Tibial nerve (tissue), 4 donors: Measurements from ENCODE around the gene EYS. TPM values are rescaled to one million over a fixed set of nuclear protein-coding genes. Genes with fewer than 3 reads are reported as not detected.
"Not testable (repeated sequence)": the region's sequence is repeated elsewhere in the genome, so short reads cannot be mapped to it uniquely, and the experiment has no call there.

Experiments used
- DNase-seq, 2 donors: peaks; one replicate each; pipeline ENCODE4 v3.0.0-alpha.2; 2019; ENCODE audit warnings: low spot score in 2 of 2
- H3K27ac ChIP-seq, 4 donors: fragments of 200-600 bp; sonication (generic) in 3 of 4; one replicate each; pipeline ENCODE4 v1.5.1; 2017 to 2019; ENCODE audit warnings: mild to moderate bottlenecking in 1 of 4
- H3K27me3 ChIP-seq, 2 donors: fragments of 200-600 bp; sonication (generic) in 1 of 2; one replicate each; pipeline versions ENCODE4 v1.5.1 to v1.6.0; 2017 to 2019
- H3K36me3 ChIP-seq, 3 donors: fragments of 200-600 bp; sonication (generic); one replicate each; pipeline ENCODE4 v1.5.1; 2018 to 2019
- H3K4me1 ChIP-seq, 4 donors: fragments of 200-600 bp; sonication (generic) in 3 of 4; one replicate each; pipeline ENCODE4 v1.5.1; 2017 to 2019
- H3K4me3 ChIP-seq, 4 donors: fragments of 200-600 bp; sonication (generic) in 3 of 4; one replicate each; pipeline ENCODE4 v1.5.1; 2017 to 2019; ENCODE audit warnings: mild to moderate bottlenecking in 1 of 4, moderate library complexity in 1 of 4
- H3K9me3 ChIP-seq, 4 donors: fragments of 200-600 bp; sonication (generic) in 3 of 4; one replicate each; pipeline ENCODE4 v1.5.1; 2017 to 2019
- CTCF ChIP-seq, 5 experiments: fragments of 200-600 bp in 3 of 5; fragments of 450-650 bp in 2 of 5; sonication (generic) in 3 of 5; IDR thresholded peaks; one replicate each; pipeline ENCODE4 v1.5.1; 2016 to 2019; ENCODE audit warnings: antibody characterized with exemption in 5 of 5, mild to moderate bottlenecking in 3 of 5, moderate library complexity in 2 of 5
- EP300 ChIP-seq, 2 donors: sonication (generic); formaldehyde crosslinking; IDR thresholded peaks; one replicate each; pipeline ENCODE4 v1.6.1; 2017; ENCODE audit warnings: antibody characterized with exemption in 2 of 2, mild to moderate bottlenecking in 1 of 2
- POLR2A ChIP-seq, 2 donors: fragments of 450-650 bp; IDR thresholded peaks; one replicate each; pipeline ENCODE4 v1.6.1; 2017; ENCODE audit warnings: antibody characterized with exemption in 2 of 2, mild to moderate bottlenecking in 2 of 2, moderate library complexity in 2 of 2
- WGBS, 2 donors: methylation state at CpG; one replicate each; pipeline ENCODE4 v1.1.5; 2018; 5-methylcytosine and 5-hydroxymethylcytosine counted together
- total RNA-seq, 4 donors: library from RNA; depleted of rRNA; stranded (reverse); fragments of >200 nt; gene quantifications; one replicate each; pipeline ENCODE4 v1.1.0, GENCODE V29; 2016

The EYS gene
- total RNA-seq, 4 donors from 2014 or later, result under 0.01 to 4.5 (median 0.39) TPM; not detected in 1

DNA sequence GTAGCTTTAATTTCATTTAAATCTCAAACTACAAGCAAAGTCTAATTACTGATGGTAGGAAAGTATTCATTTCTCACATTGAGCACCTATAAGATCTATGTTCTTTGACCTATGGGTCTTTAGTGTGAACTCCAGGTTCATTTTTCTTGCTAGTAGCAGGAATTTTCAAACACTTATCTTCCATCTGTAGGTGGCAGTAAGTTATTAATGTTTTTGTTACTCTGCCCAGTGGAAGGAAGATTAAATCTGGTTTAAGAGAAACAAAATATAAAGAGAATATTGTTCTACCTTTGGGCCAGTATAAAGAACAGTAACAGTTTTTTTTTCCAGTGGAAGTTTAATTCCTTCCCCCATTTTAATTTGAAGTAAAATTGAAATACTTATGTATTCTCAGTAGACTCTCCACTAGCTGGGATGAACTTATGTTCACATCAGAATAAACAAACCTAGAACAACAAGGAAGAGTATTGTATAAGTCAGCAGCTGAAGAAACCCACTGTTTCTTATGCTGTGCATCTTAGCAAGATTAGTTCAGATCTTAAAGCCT is 1743.2 kb downstream of the EYS start:
- H3K36me3 ChIP-seq, result no peaks in the 10 kb centered on the region
- H3K4me3 ChIP-seq, result no peak overlapping the region
- no peaks in the 10 kb centered on the region for H3K27me3 ChIP-seq
- no peak overlapping the region for H3K27ac ChIP-seq
- TF ChIP-seq EP300 (IDR thresholded peaks at IDR 0.05), result no peak
- TF ChIP-seq POLR2A (IDR thresholded peaks at IDR 0.05), result no peak
- no peak for TF ChIP-seq CTCF (IDR thresholded peaks at IDR 0.05)
- H3K4me1 ChIP-seq, result no peaks in the 10 kb centered on the region
- no peak for DNase-seq
- H3K9me3 ChIP-seq, result no peaks in the 10 kb centered on the region

DNA sequence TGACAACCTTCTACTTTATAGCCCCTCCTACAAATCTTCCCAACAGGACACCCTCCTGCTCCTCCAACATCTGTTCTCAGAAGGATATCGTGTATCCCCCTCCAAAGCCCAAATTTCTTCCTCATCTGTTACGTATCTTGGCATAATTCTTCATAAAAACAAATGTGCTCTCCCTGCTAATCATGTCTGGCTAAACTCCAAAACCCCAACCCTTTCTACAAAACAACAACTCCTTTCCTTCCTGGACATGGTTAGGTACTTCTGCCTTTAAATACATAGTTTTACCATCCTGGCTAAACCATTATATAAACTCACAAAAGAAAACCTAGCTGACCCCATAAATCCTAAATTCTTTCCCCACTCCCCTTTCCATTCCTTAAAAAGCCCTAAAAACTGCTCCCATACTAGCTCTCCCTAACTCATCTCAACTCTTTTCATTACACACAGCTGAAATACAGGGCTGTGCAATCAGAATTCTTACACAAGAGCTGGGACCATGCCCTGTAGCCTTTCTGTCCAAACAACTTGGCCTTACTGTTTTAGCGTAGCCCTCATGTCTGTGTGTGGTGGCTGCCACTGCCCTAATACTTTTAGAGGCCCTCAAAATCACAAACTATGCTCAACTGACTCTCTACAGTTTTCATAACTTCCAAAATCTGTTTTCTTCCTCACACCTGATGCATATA is 1753.5 kb downstream of the EYS start:
- H3K4me3 ChIP-seq, H3K9me3 ChIP-seq, H3K36me3 ChIP-seq, H3K4me1 ChIP-seq, H3K27ac ChIP-seq, DNase-seq, H3K27me3 ChIP-seq: not testable (repeated sequence)
- 55 to 62% methylated on average over 3 of the region's 3 CpGs for WGBS, 2 donors

DNA sequence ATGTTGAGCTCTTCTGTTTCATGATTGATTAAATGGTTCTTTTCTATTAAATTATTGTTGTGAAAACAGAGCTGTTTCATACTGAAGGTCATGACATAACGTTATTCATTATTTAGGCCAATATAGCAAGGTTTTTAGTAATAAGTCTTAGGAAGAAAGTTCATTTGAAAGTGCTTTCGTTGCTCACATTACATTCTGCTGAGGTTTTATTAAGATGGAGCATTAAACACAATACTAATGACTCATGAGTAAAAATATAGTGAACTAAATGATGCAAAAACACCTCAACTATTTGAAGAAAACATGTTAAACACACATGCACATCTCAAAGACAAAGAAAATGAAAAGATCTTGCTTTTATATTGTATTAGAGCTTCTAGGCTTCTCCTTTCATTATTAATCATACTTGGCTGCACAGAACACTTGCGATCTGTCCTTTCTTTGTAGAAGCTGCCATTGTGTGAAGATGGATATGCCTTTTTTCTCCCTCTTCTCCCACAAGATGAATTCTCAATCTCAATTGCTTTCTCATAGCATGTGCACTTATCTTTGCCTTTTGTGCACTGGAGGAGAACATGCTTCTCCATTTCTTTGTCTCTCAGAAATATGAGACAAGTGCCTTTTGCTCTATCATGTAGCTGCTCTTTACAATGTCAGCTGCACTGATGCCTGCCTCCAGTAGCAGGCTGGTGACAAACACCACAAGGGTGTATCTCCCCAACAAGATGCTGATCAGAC is 1759.1 kb downstream of the EYS start:
- no peaks in the 10 kb centered on the region for H3K36me3 ChIP-seq
- H3K27ac ChIP-seq, result no peak overlapping the region
- WGBS, 2 donors, result 48 to 60% methylated on average over 3 of the region's 3 CpGs
- TF ChIP-seq EP300 (IDR thresholded peaks at IDR 0.05) (no peak), POLR2A (IDR thresholded peaks at IDR 0.05) (no peak), CTCF (IDR thresholded peaks at IDR 0.05) (no peak)
- no peak overlapping the region for H3K4me3 ChIP-seq
- DNase-seq, result no peak
- no peaks in the 10 kb centered on the region for H3K9me3 ChIP-seq
- no peaks in the 10 kb centered on the region for H3K27me3 ChIP-seq
- no peaks in the 10 kb centered on the region for H3K4me1 ChIP-seq

GRCh38 chr6:63945987-63946386 is 1761.0 kb downstream of the EYS start:
- Histone ChIP-seq H3K27ac (no peak overlapping the region), H3K27me3 (no peaks in the 10 kb centered on the region), H3K36me3 (no peaks in the 10 kb centered on the region), H3K4me3 (no peak overlapping the region), H3K4me1 (no peaks in the 10 kb centered on the region), H3K9me3 (no peaks in the 10 kb centered on the region)
- no peak for DNase-seq
- WGBS, 2 donors, result 86% methylated on average over 2 of the region's 2 CpGs
- no peak for TF ChIP-seq CTCF (IDR thresholded peaks at IDR 0.05)
- no peak for TF ChIP-seq POLR2A (IDR thresholded peaks at IDR 0.05)
- no peak for TF ChIP-seq EP300 (IDR thresholded peaks at IDR 0.05)

DNA sequence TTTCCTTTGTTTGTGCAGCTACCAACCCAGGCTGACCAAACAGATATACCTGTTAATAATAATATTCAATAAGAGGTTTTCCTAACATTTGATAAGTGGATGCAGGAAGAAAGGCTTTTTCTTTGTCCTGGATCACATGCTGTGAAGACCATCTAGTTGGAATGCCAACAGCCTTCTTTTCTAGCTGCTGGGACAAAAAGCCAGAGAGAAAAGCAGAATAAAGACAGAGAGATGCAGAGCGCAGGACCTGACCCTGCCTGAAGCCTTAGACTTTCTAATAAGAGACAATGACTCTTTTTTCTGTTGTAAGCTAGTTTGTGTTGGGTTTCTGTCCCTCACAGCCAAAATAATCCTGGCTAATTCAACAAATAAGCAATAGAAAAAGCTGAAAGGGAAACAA is 1763.2 kb downstream of the EYS start:
- no peak overlapping the region for H3K27ac ChIP-seq
- no peak for DNase-seq
- WGBS, 2 donors, result 55 to 57% methylated on average over 1 of the region's 1 CpG
- H3K4me3 ChIP-seq, result no peak overlapping the region
- no peaks in the 10 kb centered on the region for H3K4me1 ChIP-seq
- H3K9me3 ChIP-seq, result no peaks in the 10 kb centered on the region
- TF ChIP-seq EP300 (IDR thresholded peaks at IDR 0.05) (no peak), POLR2A (IDR thresholded peaks at IDR 0.05) (no peak), CTCF (IDR thresholded peaks at IDR 0.05) (no peak)
- no peaks in the 10 kb centered on the region for H3K36me3 ChIP-seq
- H3K27me3 ChIP-seq, result no peaks in the 10 kb centered on the region
